HCT116 (cell line): Measurements from ENCODE around the gene DCD. TPM values are rescaled to one million over a fixed set of nuclear protein-coding genes. Genes with fewer than 3 reads are reported as not detected.

Experiments
- ATAC-seq: fragments of 200-7000 bp; cut with Tn5 transposase; 2 replicates; pipeline ENCODE4 v1.9.1; 2020; ENCODE audit warnings: mild to moderate bottlenecking, moderate library complexity
- BruUV-seq: library from RNA; stranded (reverse); fragments of 400-500 nt; replicated peaks from 2 replicates; lab custom pipeline; 2021; lab: Mats Ljungman, UMichigan
- CTCF ChIA-PET: fragments of 300-600 bp; sonication (Branson Sonifier 250); formaldehyde crosslinking; loops from one replicate; lab custom pipeline; 2021; ENCODE audit warnings: antibody characterized with exemption; lab: Charles Lee
- POLR2A ChIA-PET: fragments of 300-600, 350-600 bp; sonication (Branson Sonifier 250); formaldehyde crosslinking; loops from one replicate; lab custom pipeline; 2021; ENCODE audit warnings: antibody characterized with exemption; lab: Charles Lee
- RAD21 ChIA-PET, 2 experiments: fragments of 300-600 bp; sonication (Branson Sonifier 250); formaldehyde crosslinking; loops; one replicate each; lab custom pipeline; 2023; ENCODE audit warnings: low total read pairs in 2 of 2; ENCODE audit not compliant: uncharacterized antibody in 2 of 2, unreplicated experiment in 2 of 2, low non-redundant PET in 1 of 2; lab: Charles Lee
- DNase-seq: peaks from one replicate; pipeline ENCODE4 v3.0.0-alpha.2; 2010; ENCODE audit warnings: low read depth, low spot score
- H2AFZ ChIP-seq: fragments of 200-600 bp; shearing (Covaris generic), sonication (generic); 2 replicates; pipeline ENCODE4 v1.6.1; 2017; ENCODE audit warnings: low read depth, mixed run types, mixed read lengths, antibody characterized with exemption, low read length; ENCODE audit not compliant: poor library complexity, severe bottlenecking
- H3K27ac ChIP-seq: 2 replicates; pipeline ENCODE4 v1.5.1; 2012; ENCODE audit warnings: low read depth, low read length
- H3K27me3 ChIP-seq: fragments of 200-600 bp; sonication (generic); 2 replicates; pipeline ENCODE4 v1.6.1; 2016; ENCODE audit warnings: mixed run types, low read length, mixed read lengths; ENCODE audit not compliant: insufficient read depth
- H3K36me3 ChIP-seq, 2 experiments: fragments of 200-500 bp in 1 of 2; fragments of 200-600 bp in 1 of 2; sonication (Bioruptor generic) in 1 of 2; sonication (generic) in 1 of 2; 2 replicates each; pipeline versions ENCODE4 v1.5.1 to v1.6.1; 2014 to 2016; ENCODE audit warnings: low read length in 2 of 2, inconsistent platforms in 1 of 2, mixed read lengths in 1 of 2, mixed run types in 1 of 2; ENCODE audit not compliant: insufficient read depth in 2 of 2, control insufficient read depth in 1 of 2
- H3K4me1 ChIP-seq, 2 experiments: fragments of 200-600 bp in 1 of 2; sonication (generic) in 1 of 2; 2 replicates each; pipeline versions ENCODE4 v1.5.1 to v1.6.1; 2012 to 2017; ENCODE audit warnings: low read length in 2 of 2, inconsistent platforms in 1 of 2, mild to moderate bottlenecking in 1 of 2, mixed read lengths in 1 of 2, mixed run types in 1 of 2, moderate library complexity in 1 of 2; ENCODE audit not compliant: insufficient read depth in 2 of 2, control insufficient read depth in 1 of 2
- H3K4me2 ChIP-seq: fragments of 200-600 bp; sonication (generic); 2 replicates; pipeline ENCODE4 v1.6.1; 2017; ENCODE audit warnings: mixed run types, low read length, mixed read lengths
- H3K4me3 ChIP-seq, 2 experiments: fragments of 200-600 bp in 1 of 2; sonication (generic) in 1 of 2; replicated peaks in 1 of 2; 2 replicates each; pipeline ENCODE4 v1.5.1; 2011 to 2016; ENCODE audit warnings: low read length in 2 of 2, control low read depth in 1 of 2, low read depth in 1 of 2, mild to moderate bottlenecking in 1 of 2, mixed read lengths in 1 of 2, mixed run types in 1 of 2
- H3K79me2 ChIP-seq: fragments of 200-600 bp; sonication (generic); 2 replicates; pipeline ENCODE4 v1.6.1; 2017; ENCODE audit warnings: mild to moderate bottlenecking, mixed run types, low read length, moderate library complexity, mixed read lengths; ENCODE audit not compliant: insufficient read depth
- H3K9ac ChIP-seq: fragments of 200-600 bp; sonication (generic); 2 replicates; pipeline ENCODE4 v1.6.1; 2016; ENCODE audit warnings: low read length, mixed read lengths
- H3K9me2 ChIP-seq: fragments of 200-600 bp; sonication (generic), shearing (Covaris generic); 2 replicates; pipeline ENCODE4 v1.6.1; 2017; ENCODE audit warnings: mixed run types, mild to moderate bottlenecking, moderate library complexity; ENCODE audit not compliant: insufficient read depth
- H3K9me3 ChIP-seq, 2 experiments: fragments of 200-500 bp in 1 of 2; fragments of 200-600 bp in 1 of 2; sonication (Bioruptor generic) in 1 of 2; sonication (generic) in 1 of 2; 2 replicates each; pipeline ENCODE4 v1.6.1; 2014 to 2017; ENCODE audit warnings: low read length in 2 of 2, mixed read lengths in 2 of 2, inconsistent platforms in 1 of 2, low read depth in 1 of 2, mild to moderate bottlenecking in 1 of 2, mixed run types in 1 of 2, moderate library complexity in 1 of 2; ENCODE audit not compliant: control insufficient read depth in 1 of 2, insufficient read depth in 1 of 2
- H4K20me1 ChIP-seq: fragments of 200-600 bp; sonication (generic), shearing (Covaris generic); 2 replicates; pipeline ENCODE4 v1.6.1; 2017; ENCODE audit warnings: mixed run types, mild to moderate bottlenecking, moderate library complexity; ENCODE audit not compliant: insufficient read depth
- CBX3 ChIP-seq: IDR thresholded peaks from 2 replicates; pipeline ENCODE4 v1.6.1; 2012; ENCODE audit warnings: low read depth
- CEBPB ChIP-seq: IDR thresholded peaks from 2 replicates; pipeline ENCODE4 v1.6.1; 2012; ENCODE audit warnings: low read depth
- ELF1 ChIP-seq: IDR thresholded peaks from 2 replicates; pipeline ENCODE4 v1.6.1; 2012; ENCODE audit warnings: low read depth, borderline replicate concordance
- FOSL1 ChIP-seq: IDR thresholded peaks from 2 replicates; pipeline ENCODE4 v1.6.1; 2012; ENCODE audit warnings: low read depth
- JUND ChIP-seq: IDR thresholded peaks from 2 replicates; pipeline ENCODE4 v1.6.1; 2012
- RAD21 ChIP-seq: IDR thresholded peaks from 2 replicates; pipeline ENCODE4 v1.6.1; 2012; ENCODE audit warnings: low read depth, mild to moderate bottlenecking
- SP1 ChIP-seq: IDR thresholded peaks from 2 replicates; pipeline ENCODE4 v1.6.1; 2012; ENCODE audit warnings: low read depth
- SRF ChIP-seq: IDR thresholded peaks from 2 replicates; pipeline ENCODE4 v1.6.1; 2012; ENCODE audit warnings: low read depth
- YY1 ChIP-seq: IDR thresholded peaks from 2 replicates; pipeline ENCODE4 v1.6.1; 2011; ENCODE audit warnings: low read length, low read depth, moderate library complexity, mild to moderate bottlenecking; ENCODE audit not compliant: insufficient replicate concordance; ENCODE audit errors: extremely low read depth
- ZFX ChIP-seq: fragments of 450-650 bp; IDR thresholded peaks from 2 replicates; pipeline ENCODE4 v1.6.1; 2017
- ZNF274 ChIP-seq: fragments of 200-500 bp; sonication (Bioruptor generic); IDR thresholded peaks from 2 replicates; pipeline ENCODE4 v1.6.1; 2014; ENCODE audit warnings: mild to moderate bottlenecking, low read depth, low read length, inconsistent platforms
- intact Hi-C: fragments of 100-400 bp; cut with micrococcal nuclease; formaldehyde crosslinking; loops from 2 replicates; pipeline ENCODE4 v1.10.0; 2022
- total RNA-seq: library from RNA; stranded (reverse); gene quantifications from one replicate; pipeline ENCODE4 v1.2.1, GENCODE V29; 2021; ENCODE audit not compliant: unreplicated experiment
- TF ChIP-seq, protein P1 (sequence below): IDR thresholded peaks from 2 replicates; pipeline ENCODE4 v1.6.1; 2011; ENCODE audit warnings: mild to moderate bottlenecking, low read length, moderate library complexity; ENCODE audit not compliant: insufficient replicate concordance; ENCODE audit errors: extremely low read depth
- TF ChIP-seq, protein P2 (sequence below): IDR thresholded peaks from 2 replicates; pipeline ENCODE4 v1.6.1; 2012; ENCODE audit warnings: low read depth
- TF ChIP-seq, protein P3 (sequence below), 3 experiments: fragments of 200-600 bp in 1 of 3; sonication (generic) in 1 of 3; IDR thresholded peaks in 2 of 3; conservative IDR thresholded peaks in 1 of 3; 2 replicates each; pipeline ENCODE4 v1.5.1; 2012 to 2017; ENCODE audit warnings: low read depth in 2 of 3, low read length in 2 of 3, antibody characterized with exemption in 1 of 3, borderline replicate concordance in 1 of 3, control low read depth in 1 of 3, mild to moderate bottlenecking in 1 of 3, mixed read lengths in 1 of 3, mixed run types in 1 of 3, moderate library complexity in 1 of 3; ENCODE audit not compliant: insufficient read depth in 1 of 3
- TF ChIP-seq, protein P4 (sequence below): IDR thresholded peaks from 2 replicates; pipeline ENCODE4 v1.6.1; 2012

DCD gene
- total RNA-seq, 1 experiment from 2014 or later: not detected

DNA sequence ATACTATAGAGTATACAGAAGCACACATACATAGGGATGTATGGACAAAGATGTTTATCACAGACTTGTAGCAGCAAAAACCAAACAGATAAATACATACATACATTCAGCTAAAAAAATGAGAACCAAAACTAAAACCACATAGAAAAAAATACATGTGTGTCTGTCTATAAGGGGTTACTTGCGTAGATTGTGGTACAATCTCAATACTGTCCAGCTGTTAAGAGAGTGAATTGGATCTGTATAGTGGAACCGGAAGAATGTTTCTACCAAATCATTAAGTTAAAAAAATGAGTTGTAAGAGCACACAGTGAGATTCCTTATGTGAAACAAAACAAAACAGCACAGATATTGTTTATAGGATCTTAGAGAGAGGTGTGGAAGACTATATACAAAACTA is 44.2 kb upstream of the DCD start:
- BruUV-seq: no TSS peak
- Histone ChIP-seq H3K27ac (no peak overlapping the region), H3K9me2 (no peaks in the 10 kb centered on the region), H3K27me3 (peaks cover 55% of the 10 kb centered on the region), H2AFZ (no peak overlapping the region), H3K36me3 (no peaks in the 10 kb centered on the region), H3K4me3 (no peak overlapping the region), H3K79me2 (no peaks in the 10 kb centered on the region), H4K20me1 (no peaks in the 10 kb centered on the region; the same call in 1 of the 2 replicates), H3K9ac (no peak overlapping the region), H3K9me3 (no peaks in the 10 kb centered on the region), H3K4me2 (no peak overlapping the region), H3K4me1 (no peaks in the 10 kb centered on the region)
- TF ChIP-seq SP1: no peak
- TF ChIP-seq CBX3: no peak
- TF ChIP-seq, protein P1, sequence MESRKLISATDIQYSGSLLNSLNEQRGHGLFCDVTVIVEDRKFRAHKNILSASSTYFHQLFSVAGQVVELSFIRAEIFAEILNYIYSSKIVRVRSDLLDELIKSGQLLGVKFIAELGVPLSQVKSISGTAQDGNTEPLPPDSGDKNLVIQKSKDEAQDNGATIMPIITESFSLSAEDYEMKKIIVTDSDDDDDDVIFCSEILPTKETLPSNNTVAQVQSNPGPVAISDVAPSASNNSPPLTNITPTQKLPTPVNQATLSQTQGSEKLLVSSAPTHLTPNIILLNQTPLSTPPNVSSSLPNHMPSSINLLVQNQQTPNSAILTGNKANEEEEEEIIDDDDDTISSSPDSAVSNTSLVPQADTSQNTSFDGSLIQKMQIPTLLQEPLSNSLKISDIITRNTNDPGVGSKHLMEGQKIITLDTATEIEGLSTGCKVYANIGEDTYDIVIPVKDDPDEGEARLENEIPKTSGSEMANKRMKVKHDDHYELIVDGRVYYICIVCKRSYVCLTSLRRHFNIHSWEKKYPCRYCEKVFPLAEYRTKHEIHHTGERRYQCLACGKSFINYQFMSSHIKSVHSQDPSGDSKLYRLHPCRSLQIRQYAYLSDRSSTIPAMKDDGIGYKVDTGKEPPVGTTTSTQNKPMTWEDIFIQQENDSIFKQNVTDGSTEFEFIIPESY: no peak
- TF ChIP-seq ZNF274: no peak
- no peak for TF ChIP-seq ELF1
- no peak for TF ChIP-seq YY1
- TF ChIP-seq FOSL1: no peak
- TF ChIP-seq CEBPB: no peak
- TF ChIP-seq JUND: no peak
- TF ChIP-seq, protein P2, sequence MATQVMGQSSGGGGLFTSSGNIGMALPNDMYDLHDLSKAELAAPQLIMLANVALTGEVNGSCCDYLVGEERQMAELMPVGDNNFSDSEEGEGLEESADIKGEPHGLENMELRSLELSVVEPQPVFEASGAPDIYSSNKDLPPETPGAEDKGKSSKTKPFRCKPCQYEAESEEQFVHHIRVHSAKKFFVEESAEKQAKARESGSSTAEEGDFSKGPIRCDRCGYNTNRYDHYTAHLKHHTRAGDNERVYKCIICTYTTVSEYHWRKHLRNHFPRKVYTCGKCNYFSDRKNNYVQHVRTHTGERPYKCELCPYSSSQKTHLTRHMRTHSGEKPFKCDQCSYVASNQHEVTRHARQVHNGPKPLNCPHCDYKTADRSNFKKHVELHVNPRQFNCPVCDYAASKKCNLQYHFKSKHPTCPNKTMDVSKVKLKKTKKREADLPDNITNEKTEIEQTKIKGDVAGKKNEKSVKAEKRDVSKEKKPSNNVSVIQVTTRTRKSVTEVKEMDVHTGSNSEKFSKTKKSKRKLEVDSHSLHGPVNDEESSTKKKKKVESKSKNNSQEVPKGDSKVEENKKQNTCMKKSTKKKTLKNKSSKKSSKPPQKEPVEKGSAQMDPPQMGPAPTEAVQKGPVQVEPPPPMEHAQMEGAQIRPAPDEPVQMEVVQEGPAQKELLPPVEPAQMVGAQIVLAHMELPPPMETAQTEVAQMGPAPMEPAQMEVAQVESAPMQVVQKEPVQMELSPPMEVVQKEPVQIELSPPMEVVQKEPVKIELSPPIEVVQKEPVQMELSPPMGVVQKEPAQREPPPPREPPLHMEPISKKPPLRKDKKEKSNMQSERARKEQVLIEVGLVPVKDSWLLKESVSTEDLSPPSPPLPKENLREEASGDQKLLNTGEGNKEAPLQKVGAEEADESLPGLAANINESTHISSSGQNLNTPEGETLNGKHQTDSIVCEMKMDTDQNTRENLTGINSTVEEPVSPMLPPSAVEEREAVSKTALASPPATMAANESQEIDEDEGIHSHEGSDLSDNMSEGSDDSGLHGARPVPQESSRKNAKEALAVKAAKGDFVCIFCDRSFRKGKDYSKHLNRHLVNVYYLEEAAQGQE: no peak
- TF ChIP-seq RAD21: no peak
- TF ChIP-seq SRF: no peak
- TF ChIP-seq, protein P3, sequence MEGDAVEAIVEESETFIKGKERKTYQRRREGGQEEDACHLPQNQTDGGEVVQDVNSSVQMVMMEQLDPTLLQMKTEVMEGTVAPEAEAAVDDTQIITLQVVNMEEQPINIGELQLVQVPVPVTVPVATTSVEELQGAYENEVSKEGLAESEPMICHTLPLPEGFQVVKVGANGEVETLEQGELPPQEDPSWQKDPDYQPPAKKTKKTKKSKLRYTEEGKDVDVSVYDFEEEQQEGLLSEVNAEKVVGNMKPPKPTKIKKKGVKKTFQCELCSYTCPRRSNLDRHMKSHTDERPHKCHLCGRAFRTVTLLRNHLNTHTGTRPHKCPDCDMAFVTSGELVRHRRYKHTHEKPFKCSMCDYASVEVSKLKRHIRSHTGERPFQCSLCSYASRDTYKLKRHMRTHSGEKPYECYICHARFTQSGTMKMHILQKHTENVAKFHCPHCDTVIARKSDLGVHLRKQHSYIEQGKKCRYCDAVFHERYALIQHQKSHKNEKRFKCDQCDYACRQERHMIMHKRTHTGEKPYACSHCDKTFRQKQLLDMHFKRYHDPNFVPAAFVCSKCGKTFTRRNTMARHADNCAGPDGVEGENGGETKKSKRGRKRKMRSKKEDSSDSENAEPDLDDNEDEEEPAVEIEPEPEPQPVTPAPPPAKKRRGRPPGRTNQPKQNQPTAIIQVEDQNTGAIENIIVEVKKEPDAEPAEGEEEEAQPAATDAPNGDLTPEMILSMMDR (IDR thresholded peaks at IDR 0.05 in 2 of 3, conservative IDR thresholded peaks at IDR 0.05 in 1 of 3; ENCODE audit: borderline replicate concordance in 1 of 3, insufficient read depth in 1 of 3, low read depth in 2 of 3, low read length in 2 of 3): no peak
- TF ChIP-seq ZFX: no peak
- TF ChIP-seq, protein P4, sequence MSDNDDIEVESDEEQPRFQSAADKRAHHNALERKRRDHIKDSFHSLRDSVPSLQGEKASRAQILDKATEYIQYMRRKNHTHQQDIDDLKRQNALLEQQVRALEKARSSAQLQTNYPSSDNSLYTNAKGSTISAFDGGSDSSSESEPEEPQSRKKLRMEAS: no peak
- DNase-seq (no peak), ATAC-seq (no peak)
- intact Hi-C loops: no loop called here
- POLR2A ChIA-PET: no interaction called here
- CTCF ChIA-PET: interaction anchor here (1.3 to 3.1 kb wide), 4 partner anchors 9 to 165 kb away, joined by 3 to 15 read pairs (median 4); no protein-coding TSS in a partner anchor
- RAD21 ChIA-PET: interaction anchor here in 1 of 2 experiments (0.5 kb wide), 1 partner anchor 1029 kb away, joined by 4 read pairs; no protein-coding TSS in a partner anchor
